AG10803 (cell line): ENCODE measurements around the gene SNX19.
"Not testable (repeated sequence)": the region's sequence is repeated elsewhere in the genome, so short reads cannot be mapped to it uniquely, and the experiment has no call there.

ENCODE experiments used
- DNase-seq: peaks from one replicate; pipeline ENCODE4 v3.0.0; 2010; ENCODE audit warnings: low read depth
- H3K4me3 ChIP-seq: 2 replicates; pipeline ENCODE4 v1.5.1; 2011; ENCODE audit warnings: mild to moderate bottlenecking, low read length, control low read depth
- TF ChIP-seq, protein P1 (sequence below): conservative IDR thresholded peaks from 2 replicates; pipeline ENCODE4 v1.5.1; 2011; ENCODE audit warnings: mild to moderate bottlenecking, low read length, control low read depth, inconsistent platforms

SNX19 gene

DNA sequence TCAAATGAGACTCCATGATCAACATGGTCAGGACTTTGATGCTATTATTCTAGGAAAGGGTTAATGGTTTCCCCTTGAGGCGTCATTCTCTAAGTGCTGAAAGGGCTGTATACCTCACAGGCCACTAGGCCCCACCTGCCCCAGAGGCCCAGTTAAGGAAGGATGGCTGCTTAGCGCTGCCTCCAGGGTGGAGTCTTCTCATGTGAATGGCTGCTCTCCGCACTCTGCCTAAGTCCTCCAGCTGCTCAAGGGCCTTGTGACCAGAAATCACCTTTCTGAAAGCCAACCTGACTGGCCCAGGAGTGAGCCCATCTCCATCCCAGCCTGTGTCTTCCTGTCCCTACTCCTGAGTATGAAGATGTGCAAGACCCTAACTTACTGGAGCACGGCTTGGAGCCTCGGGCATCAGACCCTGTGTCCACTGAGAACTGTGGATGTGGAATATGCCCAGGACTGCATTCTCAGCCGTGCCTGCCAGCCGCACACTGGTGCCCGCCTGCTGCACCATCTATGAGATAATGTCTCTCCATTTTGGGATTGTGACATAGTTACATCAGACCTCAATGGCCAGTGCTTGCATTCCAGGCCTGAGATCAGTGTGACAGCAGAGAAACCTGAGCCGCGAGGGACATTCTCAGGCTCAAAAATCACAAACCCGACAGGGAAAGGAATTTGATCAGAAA is 51.0 kb downstream of the SNX19 start:
- TF ChIP-seq, protein P1, sequence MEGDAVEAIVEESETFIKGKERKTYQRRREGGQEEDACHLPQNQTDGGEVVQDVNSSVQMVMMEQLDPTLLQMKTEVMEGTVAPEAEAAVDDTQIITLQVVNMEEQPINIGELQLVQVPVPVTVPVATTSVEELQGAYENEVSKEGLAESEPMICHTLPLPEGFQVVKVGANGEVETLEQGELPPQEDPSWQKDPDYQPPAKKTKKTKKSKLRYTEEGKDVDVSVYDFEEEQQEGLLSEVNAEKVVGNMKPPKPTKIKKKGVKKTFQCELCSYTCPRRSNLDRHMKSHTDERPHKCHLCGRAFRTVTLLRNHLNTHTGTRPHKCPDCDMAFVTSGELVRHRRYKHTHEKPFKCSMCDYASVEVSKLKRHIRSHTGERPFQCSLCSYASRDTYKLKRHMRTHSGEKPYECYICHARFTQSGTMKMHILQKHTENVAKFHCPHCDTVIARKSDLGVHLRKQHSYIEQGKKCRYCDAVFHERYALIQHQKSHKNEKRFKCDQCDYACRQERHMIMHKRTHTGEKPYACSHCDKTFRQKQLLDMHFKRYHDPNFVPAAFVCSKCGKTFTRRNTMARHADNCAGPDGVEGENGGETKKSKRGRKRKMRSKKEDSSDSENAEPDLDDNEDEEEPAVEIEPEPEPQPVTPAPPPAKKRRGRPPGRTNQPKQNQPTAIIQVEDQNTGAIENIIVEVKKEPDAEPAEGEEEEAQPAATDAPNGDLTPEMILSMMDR, result no peak
- no peak overlapping the region for H3K4me3 ChIP-seq
- DNase-seq, result peak; percentile 45

DNA sequence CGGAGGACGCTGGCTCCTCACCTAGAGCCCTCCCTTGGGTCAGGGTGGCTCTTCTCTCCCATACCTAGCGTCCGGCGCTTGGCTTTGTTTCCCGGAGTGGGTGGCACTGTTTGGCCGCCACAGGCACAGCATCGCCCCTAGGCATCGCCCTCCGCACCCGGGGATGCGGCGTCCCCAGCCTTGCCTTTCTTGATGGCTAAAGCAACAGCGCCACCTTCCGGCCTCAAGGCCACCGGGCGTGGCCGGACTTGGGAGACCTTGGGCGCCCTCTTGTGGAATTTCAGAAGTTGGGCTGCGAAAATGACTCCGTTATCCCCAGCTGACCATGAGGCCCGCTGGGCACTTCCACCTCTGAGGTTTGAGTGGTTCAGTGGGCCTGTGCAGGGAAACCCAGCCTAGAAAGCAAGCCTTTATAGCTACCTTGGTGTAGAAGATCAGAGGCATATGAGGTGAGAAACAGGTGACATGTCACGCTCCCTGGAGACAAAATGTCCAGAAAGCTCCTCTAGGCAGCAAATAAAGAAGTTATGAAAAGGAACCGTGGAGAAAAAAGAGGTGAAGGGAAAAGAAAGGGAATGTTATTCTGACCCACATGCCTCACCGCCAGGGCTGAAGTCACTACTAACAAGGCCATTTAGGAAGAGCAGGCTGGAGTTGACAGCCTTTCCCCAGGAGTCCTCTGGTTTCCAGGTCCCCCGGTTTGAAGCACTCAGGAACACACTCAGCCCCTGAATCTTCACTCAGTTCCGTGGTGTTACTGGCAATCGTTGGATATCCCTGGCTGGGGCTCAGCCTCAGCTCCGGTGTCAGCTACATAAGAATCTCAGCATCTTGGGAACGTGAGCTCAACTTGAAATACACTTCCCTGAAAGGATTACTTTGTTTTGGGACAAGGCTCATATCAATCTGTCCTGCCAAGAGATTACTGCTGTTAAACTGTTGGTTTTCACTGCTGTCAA is 54.1 kb downstream of the SNX19 start:
- DNase-seq, result peak; percentile 89
- H3K4me3 ChIP-seq, result peak overlapping the region; percentile 2; the same call in 1 of the 2 replicates
- TF ChIP-seq, protein P1, result peak; percentile 100

DNA sequence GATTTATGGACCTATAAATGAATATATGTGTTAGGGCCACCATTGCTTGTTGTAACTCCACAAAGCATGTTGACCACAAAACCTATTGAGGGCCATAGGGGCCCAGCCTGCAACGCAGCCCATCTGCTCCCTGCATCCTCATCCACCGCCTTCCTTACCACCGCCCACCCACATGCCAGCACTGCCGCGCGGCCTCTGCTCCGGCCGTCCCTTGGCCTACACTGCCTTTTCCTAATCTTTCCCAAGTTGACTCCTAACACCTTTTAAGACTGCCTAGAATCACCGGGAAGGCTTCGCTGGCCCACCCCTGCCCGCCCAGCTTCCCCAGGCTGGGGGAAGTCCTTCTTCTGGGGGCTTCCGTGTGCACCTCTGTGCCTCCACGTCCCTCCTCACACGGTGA is 55.0 kb downstream of the SNX19 start:
- H3K4me3 ChIP-seq, result no peak overlapping the region
- DNase-seq, result no peak
- TF ChIP-seq, protein P1, result no peak

DNA sequence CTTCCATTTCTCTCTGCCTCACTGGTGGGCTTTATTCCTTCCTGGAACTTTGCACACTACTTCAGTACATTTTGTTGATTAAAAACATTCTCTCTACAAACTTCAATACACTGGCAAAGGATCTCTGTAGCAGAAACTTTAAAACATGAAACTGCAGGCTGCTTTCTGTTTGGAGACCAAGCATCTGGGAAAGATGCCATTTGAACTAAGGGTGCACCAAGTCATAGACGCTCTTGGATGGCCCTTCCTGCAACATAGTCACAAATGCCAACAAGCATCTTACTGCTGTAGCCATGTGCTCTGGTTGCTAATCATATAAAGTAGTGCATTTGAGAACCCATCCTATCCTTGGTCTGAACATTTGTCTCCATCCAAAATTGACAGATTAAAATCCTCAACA is 56.4 kb downstream of the SNX19 start:
- TF ChIP-seq, protein P1, result no peak
- peak; percentile 19 for DNase-seq
- H3K4me3 ChIP-seq, result no peak overlapping the region

- no peak for DNase-seq
- no peak overlapping the region for H3K4me3 ChIP-seq
- TF ChIP-seq, protein P1, result no peak
Measured at GRCh38 chr11:130858215-130858614, 58.1 kb downstream of the SNX19 start.

- H3K4me3 ChIP-seq, DNase-seq: not testable (repeated sequence)
Measured at GRCh38 chr11:130855707-130856106, 60.6 kb downstream of the SNX19 start.

DNA sequence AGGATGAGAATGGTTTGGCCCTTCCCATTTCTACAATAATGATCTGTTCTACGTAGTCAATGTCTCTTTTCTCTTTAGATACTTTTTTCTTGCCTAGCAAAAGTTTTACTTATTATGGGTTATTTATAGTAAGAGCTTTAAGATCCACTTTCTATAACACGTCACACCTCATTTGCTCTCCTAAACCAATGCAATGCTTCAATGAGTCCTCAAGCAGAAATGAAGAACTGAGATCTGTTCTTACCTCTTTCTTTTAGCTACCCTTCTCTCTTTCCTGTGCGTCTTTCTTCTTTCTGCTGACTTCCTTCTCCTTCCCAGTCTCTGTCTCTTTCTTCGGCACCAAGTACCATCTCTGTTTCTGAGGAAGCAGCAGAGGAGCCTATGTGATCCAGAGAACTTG is 61.8 kb downstream of the SNX19 start:
- no peak for DNase-seq
- TF ChIP-seq, protein P1, result no peak

More for the DNA sequence above, 61.8 kb downstream of the SNX19 start:
- no peak overlapping the region for H3K4me3 ChIP-seq
